Liver (tissue), 9 donors: ENCODE results near the gene ZNF557. TPM values are rescaled to one million over a fixed set of nuclear protein-coding genes. Genes with fewer than 3 reads are reported as not detected.
"Not testable (repeated sequence)": the region's sequence is repeated elsewhere in the genome, so short reads cannot be mapped to it uniquely, and the experiment has no call there.

ENCODE experiments used
- DNase-seq: peaks from one replicate; pipeline ENCODE4 v3.0.0-alpha.2; 2017; ENCODE audit warnings: low spot score
- H3K27ac ChIP-seq, 2 donors: one replicate each; pipeline ENCODE4 v1.7.0; 2013; ENCODE audit warnings: inconsistent platforms in 2 of 2, low read length in 2 of 2, control low read depth in 1 of 2, low read depth in 1 of 2, mild to moderate bottlenecking in 1 of 2
- H3K27me3 ChIP-seq, 4 donors: one replicate each; pipeline versions ENCODE4 v1.6.1 to v1.7.0; 2013; ENCODE audit warnings: low read length in 3 of 4, inconsistent platforms in 1 of 4, mild to moderate bottlenecking in 1 of 4, moderate library complexity in 1 of 4; ENCODE audit not compliant: control insufficient read depth in 4 of 4, insufficient read depth in 4 of 4
- H3K36me3 ChIP-seq, 4 donors: one replicate each; pipeline versions ENCODE4 v1.6.1 to v1.7.0; 2013; ENCODE audit warnings: low read length in 3 of 4, mild to moderate bottlenecking in 3 of 4, low read depth in 1 of 4, moderate library complexity in 1 of 4; ENCODE audit not compliant: control insufficient read depth in 4 of 4, insufficient read depth in 3 of 4
- H3K4me1 ChIP-seq, 4 donors: one replicate each; pipeline versions ENCODE4 v1.6.1 to v1.7.0; 2013; ENCODE audit warnings: low read length in 3 of 4, mild to moderate bottlenecking in 3 of 4, moderate library complexity in 1 of 4; ENCODE audit not compliant: control insufficient read depth in 4 of 4, insufficient read depth in 4 of 4
- H3K4me3 ChIP-seq, 3 donors: one replicate each; pipeline versions ENCODE4 v1.6.1 to v1.7.0; 2013; ENCODE audit warnings: low read length in 3 of 3, control low read depth in 1 of 3, low read depth in 1 of 3, mild to moderate bottlenecking in 1 of 3
- H3K9ac ChIP-seq, 2 donors: one replicate each; pipeline ENCODE4 v1.7.0; 2013; ENCODE audit warnings: low read length in 2 of 2, mild to moderate bottlenecking in 2 of 2, moderate library complexity in 2 of 2, control low read depth in 1 of 2, low read depth in 1 of 2
- H3K9me3 ChIP-seq, 4 donors: one replicate each; pipeline versions ENCODE4 v1.6.1 to v1.7.0; 2013; ENCODE audit warnings: low read length in 3 of 4; ENCODE audit not compliant: control insufficient read depth in 4 of 4
- WGBS: extraction: QIAGEN DNeasy Blood & Tissue Kit; methylation state at CpG from one replicate; pipeline ENCODE4 v1.1.7; 2013; 5-methylcytosine and 5-hydroxymethylcytosine counted together
- polyA plus RNA-seq, 2 donors: library from polyadenylated mRNA; stranded (reverse) in 1 of 2; unstranded in 1 of 2; fragments of 200-250 nt in 1 of 2; fragments of >200 nt in 1 of 2; fragmentation: Nextera tagmentation in 1 of 2; extraction: Ambion mirVana in 1 of 2; gene quantifications; one replicate each; pipeline versions ENCODE4 v1.2.1 to v1.2.3, GENCODE V29; 2013 to 2015
- total RNA-seq, 2 donors: library from RNA; depleted of rRNA; stranded (reverse); fragments of >200 nt; gene quantifications; one replicate each; pipeline ENCODE4 v1.2.3, GENCODE V29; 2014
- donor health status: healthy.
- donor health status: healthy.
- donor health status: healthy.
- donor health status: healthy.
- donor health status: healthy.

ZNF557 gene
- total and polyA plus RNA-seq, 4 donors: 1.4 to 6.0 (median 3.8) TPM

- not testable (repeated sequence) for H3K9ac ChIP-seq, H3K27ac ChIP-seq, H3K9me3 ChIP-seq, H3K4me3 ChIP-seq, DNase-seq, H3K27me3 ChIP-seq, H3K4me1 ChIP-seq, H3K36me3 ChIP-seq
- WGBS: no CpG with 5 or more reads among the region's 9 CpGs
Observed at GRCh38 chr19:7030278-7030677, 39.2 kb upstream of the ZNF557 start, which contains the start of gene MBD3L5. MBD3L5 (plus strand) TSS chr19:7030578; CDS start chr19:7030612, 34 bp downstream.

GRCh38 chr19:7040079-7040478 is 29.4 kb upstream of the ZNF557 start, which contains the start of gene MBD3L4:
MBD3L4 (minus strand) TSS chr19:7040179; CDS start chr19:7040144, 35 bp downstream.
- not testable (repeated sequence) for H3K9ac ChIP-seq, H3K9me3 ChIP-seq, H3K4me1 ChIP-seq, H3K27me3 ChIP-seq, H3K4me3 ChIP-seq, DNase-seq, H3K36me3 ChIP-seq, H3K27ac ChIP-seq
- no CpG with 5 or more reads among the region's 9 CpGs for WGBS

GRCh38 chr19:7041563-7041962 is 27.9 kb upstream of the ZNF557 start:
- not testable (repeated sequence) for H3K9me3 ChIP-seq, H3K4me3 ChIP-seq, H3K27me3 ChIP-seq, H3K4me1 ChIP-seq, H3K9ac ChIP-seq, DNase-seq, H3K36me3 ChIP-seq, H3K27ac ChIP-seq
- WGBS: no CpG with 5 or more reads among the region's 2 CpGs

GRCh38 chr19:7049021-7049420 is 20.5 kb upstream of the ZNF557 start, which contains the start of gene MBD3L2:
MBD3L2 (plus strand) TSS chr19:7049321; CDS start chr19:7049374, 53 bp downstream.
- H3K9ac ChIP-seq, H3K36me3 ChIP-seq, DNase-seq, H3K4me1 ChIP-seq, H3K27me3 ChIP-seq, H3K9me3 ChIP-seq, H3K27ac ChIP-seq, H3K4me3 ChIP-seq: not testable (repeated sequence)
- WGBS: no CpG with 5 or more reads among the region's 7 CpGs

- H3K27ac ChIP-seq, DNase-seq, H3K4me3 ChIP-seq, H3K27me3 ChIP-seq, H3K9me3 ChIP-seq, H3K9ac ChIP-seq, H3K4me1 ChIP-seq, H3K36me3 ChIP-seq: not testable (repeated sequence)
- WGBS: 94% methylated on average over 2 of the region's 5 CpGs
Observed at GRCh38 chr19:7051421-7051820, 18.1 kb upstream of the ZNF557 start.

GRCh38 chr19:7052896-7053295 is 16.6 kb upstream of the ZNF557 start:
- not testable (repeated sequence) for H3K4me1 ChIP-seq, H3K36me3 ChIP-seq, H3K9ac ChIP-seq, H3K27me3 ChIP-seq, H3K4me3 ChIP-seq, DNase-seq, H3K27ac ChIP-seq, H3K9me3 ChIP-seq
- WGBS: 90% methylated on average over 7 of the region's 7 CpGs

- not testable (repeated sequence) for H3K27me3 ChIP-seq, DNase-seq, H3K36me3 ChIP-seq, H3K27ac ChIP-seq, H3K9me3 ChIP-seq, H3K4me3 ChIP-seq, H3K9ac ChIP-seq, H3K4me1 ChIP-seq
- WGBS: 96% methylated on average over 12 of the region's 14 CpGs
Observed at GRCh38 chr19:7054635-7055368, 14.7 kb upstream of the ZNF557 start.

- H3K9ac ChIP-seq, H3K9me3 ChIP-seq, H3K27ac ChIP-seq, H3K36me3 ChIP-seq, H3K27me3 ChIP-seq, H3K4me3 ChIP-seq, H3K4me1 ChIP-seq, DNase-seq: not testable (repeated sequence)
- 93% methylated on average over 12 of the region's 14 CpGs for WGBS
Observed at GRCh38 chr19:7055679-7056078, 13.8 kb upstream of the ZNF557 start.
